NOMO-1 treated with dmso at 0.1 percent for 144 hours (cell line): ENCODE results near the gene STMN3.
"Not testable (repeated sequence)": the region's sequence is repeated elsewhere in the genome, so short reads cannot be mapped to it uniquely, and the experiment has no call there.

Source experiments
- DNase-seq: peaks from one replicate; lab custom pipeline; 2025; ENCODE audit not compliant: unreplicated experiment; lab: John Stamatoyannopoulos, UW

STMN3 gene

GRCh38 chr20:63639093-63639975 is 13.9 kb downstream of the STMN3 start:
- no peak for DNase-seq

- no peak for DNase-seq
These were observed 16.2 kb downstream of the STMN3 start for GRCh38 chr20:63636752-63637628.

- DNase-seq, result peak; percentile 65
These were observed 17.6 kb downstream of the STMN3 start for GRCh38 chr20:63635431-63636141.

GRCh38 chr20:63633732-63634131 is 19.5 kb downstream of the STMN3 start:
- no peak for DNase-seq

GRCh38 chr20:63631426-63631825 is 21.8 kb downstream of the STMN3 start:
- DNase-seq, result not testable (repeated sequence)

GRCh38 chr20:63630956-63631355 is 22.3 kb downstream of the STMN3 start:
- not testable (repeated sequence) for DNase-seq

GRCh38 chr20:63628246-63628975 is 24.8 kb downstream of the STMN3 start:
- peak; percentile 61 for DNase-seq

GRCh38 chr20:63627751-63628245 is 25.4 kb downstream of the STMN3 start:
- DNase-seq, result no peak

GRCh38 chr20:63627129-63627750 is 26.0 kb downstream of the STMN3 start:
- DNase-seq, result peak; percentile 83

- peak; percentile 67 for DNase-seq
These were observed 26.6 kb downstream of the STMN3 start, which contains the start of gene GMEB2 for GRCh38 chr20:63626424-63627128. TSS of gene GMEB2 (minus strand) at chr20:63627101. CDS start at chr20:63619397, 7,704 bp downstream.

GRCh38 chr20:63625771-63626423 is 27.3 kb downstream of the STMN3 start:
- no peak for DNase-seq

GRCh38 chr20:63624486-63624885 is 28.7 kb downstream of the STMN3 start:
- no peak for DNase-seq

GRCh38 chr20:63622732-63623131 is 30.5 kb downstream of the STMN3 start:
- DNase-seq, result no peak

- no peak for DNase-seq
These were observed 31.1 kb downstream of the STMN3 start for GRCh38 chr20:63622096-63622495.

- DNase-seq, result no peak
These were observed 32.2 kb downstream of the STMN3 start for GRCh38 chr20:63620991-63621390.

- no peak for DNase-seq
These were observed 33.7 kb downstream of the STMN3 start for GRCh38 chr20:63619505-63619904.

GRCh38 chr20:63619086-63619485 is 34.1 kb downstream of the STMN3 start:
- DNase-seq, result no peak

GRCh38 chr20:63618291-63618980 is 34.8 kb downstream of the STMN3 start:
- no peak for DNase-seq
